Measurements from ENCODE around the gene HAUS1.
"Not testable (repeated sequence)": the region's sequence is repeated elsewhere in the genome, so short reads cannot be mapped to it uniquely, and the experiment has no call there.

The HAUS1 gene, protein sequence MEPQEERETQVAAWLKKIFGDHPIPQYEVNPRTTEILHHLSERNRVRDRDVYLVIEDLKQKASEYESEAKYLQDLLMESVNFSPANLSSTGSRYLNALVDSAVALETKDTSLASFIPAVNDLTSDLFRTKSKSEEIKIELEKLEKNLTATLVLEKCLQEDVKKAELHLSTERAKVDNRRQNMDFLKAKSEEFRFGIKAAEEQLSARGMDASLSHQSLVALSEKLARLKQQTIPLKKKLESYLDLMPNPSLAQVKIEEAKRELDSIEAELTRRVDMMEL

DNA sequence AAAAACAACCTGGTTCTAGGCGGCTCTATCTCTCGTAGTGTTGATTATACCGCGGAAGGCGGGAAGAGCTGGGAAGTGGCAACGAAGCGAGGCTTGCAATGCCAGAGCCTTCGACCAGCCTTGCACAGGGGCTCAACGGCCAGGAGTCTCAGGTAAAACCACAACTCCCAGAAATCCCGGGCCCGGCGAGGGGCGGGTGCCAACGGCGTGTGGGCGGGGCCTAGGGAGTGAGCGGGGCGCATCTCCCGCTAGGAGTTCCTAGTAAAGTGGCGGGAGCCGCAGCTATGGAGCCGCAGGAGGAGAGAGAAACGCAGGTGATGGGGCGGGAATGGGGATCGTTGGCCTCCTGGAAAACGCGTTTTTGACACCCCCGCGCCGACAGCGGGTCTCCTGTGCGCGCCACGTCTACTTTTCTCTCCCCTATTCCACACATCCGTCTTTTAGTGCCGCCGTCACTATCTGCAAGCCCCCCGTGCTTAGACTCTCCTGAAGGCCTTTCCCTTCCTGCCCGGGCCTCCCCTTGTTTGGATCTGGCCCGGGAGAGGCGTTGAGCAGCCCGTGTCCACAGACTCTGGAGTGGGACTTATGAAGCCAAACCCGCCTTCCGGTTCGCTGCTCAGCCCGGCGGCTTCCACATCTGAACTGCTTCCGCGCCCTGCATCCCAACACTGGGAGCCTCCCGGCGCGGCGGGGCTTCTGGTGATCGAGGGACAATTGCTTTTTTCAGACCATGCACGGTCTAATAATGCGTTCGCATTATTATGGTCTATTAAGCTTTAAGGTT is at the start of gene HAUS1:
HAUS1 (plus strand) TSS at position 258 of the 784 bp plus-strand sequence; CDS start at position 285, 27 bp downstream.
- DNase-seq: peak; percentile 91

DNA sequence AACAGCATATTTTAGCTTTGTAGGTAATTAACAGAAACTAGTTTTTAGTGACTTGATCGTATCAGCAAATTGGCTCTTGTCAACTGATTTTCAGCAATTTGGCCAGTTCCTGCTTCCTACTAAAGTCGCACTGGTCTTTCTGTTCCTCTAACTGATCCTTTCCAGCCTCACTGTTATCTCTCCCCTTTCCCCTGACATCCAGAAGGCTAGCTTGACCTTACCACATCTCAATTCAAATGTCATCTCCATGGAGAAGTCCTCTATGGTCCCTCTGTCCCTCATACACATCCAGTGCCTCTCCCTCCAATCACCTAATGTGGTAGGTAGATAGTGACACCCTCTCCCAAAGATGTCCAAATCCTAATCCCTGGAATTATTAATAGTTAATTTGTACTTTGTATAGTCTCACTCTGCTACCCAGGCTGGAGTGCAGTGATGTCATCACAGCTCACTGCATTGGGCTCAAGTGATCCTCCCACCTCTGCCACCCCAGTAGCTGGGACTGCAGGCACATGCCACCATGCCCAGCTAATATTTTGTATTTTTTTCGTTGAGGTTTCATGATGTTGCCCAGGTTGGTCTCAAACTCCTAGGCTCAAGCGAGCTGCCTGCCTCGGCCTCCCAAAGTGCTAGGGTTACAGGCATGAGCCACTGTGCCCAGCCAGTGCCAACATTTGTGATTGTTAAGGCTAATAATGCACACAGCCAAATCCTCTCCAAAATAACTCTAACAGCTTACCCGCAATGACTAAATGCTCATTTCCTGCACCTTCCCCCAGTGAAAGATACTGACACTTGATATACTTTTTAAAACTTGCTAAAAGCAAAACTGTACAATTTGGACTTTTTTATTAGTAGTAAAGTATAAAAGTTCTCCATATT is 49.0 kb upstream of the HAUS1 start:
- peak; percentile 12 for DNase-seq

DNA sequence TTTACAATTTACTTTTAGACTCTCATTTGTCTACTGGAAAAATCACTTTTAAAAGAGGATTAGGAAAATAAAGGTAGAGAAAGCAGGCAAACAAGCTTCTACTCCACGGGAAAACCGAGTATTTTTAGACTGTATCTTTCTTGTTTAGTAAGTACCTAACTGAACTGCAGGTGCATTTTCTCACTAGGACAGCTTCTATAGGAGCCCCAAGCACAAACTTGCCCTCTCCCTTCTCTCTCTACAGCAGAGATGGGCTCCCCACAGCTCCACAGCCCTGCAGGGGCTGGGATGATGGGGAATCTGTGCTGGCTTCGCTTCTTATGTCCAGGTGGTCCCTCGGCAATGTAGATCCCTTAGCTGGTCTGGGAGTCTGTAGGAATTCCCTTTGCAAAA is 48.4 kb upstream of the HAUS1 start:
- DNase-seq: no peak

DNA sequence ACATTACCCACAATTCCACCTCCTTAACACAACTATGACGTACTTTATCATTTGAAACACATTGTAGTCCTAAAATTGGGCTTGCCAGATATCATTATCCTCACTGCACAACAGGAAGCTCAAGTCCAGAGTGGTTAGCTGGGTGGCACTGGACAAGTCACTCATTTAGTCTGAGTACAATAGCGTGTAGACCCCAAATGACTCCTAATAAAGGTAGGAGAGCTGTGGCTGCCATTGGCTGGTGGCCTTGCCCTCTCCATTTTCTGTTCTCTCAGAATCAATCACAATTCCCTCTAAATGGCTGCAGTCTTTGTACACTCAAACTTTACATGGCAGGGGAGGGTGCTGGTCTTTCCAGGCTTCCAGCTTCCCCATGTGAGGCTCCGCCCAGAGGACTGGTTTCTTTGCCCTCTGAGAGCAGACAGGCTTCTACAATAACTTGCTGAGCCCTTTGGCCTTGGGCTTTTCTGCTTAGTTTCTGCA is 43.8 kb upstream of the HAUS1 start:
- no peak for DNase-seq

DNA sequence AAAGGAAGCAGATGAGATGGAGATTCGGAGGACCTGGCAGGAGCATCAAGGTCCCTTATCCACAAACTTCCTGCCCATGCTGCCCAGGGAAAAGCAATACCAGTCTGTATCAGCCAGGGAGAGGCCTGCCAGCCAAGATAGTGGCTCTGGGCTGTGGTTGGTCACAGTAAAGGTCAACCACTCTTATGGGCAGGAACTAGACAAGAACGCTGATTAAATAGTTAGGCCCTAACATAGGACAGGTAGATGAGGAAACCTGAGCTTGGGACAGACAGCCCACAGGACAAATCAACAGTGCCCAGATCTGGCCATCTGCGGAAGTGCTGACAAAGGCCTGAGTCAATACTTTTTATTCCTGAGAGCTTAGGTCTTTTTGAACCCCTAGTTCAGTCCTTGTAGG is 42.8 kb upstream of the HAUS1 start:
- no peak for DNase-seq

DNA sequence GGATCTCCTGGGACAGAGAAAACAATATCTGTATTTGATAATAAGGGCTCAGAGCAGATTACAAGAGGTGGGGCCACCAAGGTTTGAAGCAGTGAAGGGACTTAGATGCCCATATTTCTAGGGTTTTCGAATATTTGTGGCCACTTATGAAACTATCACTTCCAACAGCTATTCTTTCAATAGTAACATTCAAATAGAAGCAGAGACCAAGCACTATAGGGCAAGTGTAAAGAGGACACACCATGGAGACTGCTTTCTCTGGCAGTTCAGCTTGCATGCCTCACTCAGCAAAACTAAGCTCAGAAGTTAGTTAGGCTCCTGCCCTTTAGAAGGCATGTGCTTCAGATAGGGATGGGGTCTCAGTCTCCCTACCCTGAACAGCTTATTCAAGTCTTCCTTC is 42.4 kb upstream of the HAUS1 start:
- DNase-seq: no peak

DNA sequence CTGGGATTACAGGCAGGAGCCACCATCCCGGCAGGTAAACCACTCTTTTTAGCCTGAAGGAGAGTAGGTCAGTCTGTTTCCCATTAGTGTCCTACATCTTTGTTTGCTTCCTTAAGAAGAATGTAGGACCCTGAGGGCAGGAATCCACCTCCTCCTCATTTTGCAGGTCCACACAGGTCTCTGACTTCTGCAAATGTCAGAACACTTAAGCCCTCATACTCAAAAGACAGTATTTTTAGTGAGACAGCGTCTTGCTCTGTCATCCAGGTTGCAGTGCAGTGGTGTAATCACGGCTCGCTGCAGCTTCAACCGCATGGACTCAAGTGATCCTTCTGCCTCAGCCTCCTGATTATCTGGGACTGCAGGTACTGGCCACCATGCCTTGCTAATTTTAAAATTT is 41.4 kb upstream of the HAUS1 start:
- no peak for DNase-seq

DNA sequence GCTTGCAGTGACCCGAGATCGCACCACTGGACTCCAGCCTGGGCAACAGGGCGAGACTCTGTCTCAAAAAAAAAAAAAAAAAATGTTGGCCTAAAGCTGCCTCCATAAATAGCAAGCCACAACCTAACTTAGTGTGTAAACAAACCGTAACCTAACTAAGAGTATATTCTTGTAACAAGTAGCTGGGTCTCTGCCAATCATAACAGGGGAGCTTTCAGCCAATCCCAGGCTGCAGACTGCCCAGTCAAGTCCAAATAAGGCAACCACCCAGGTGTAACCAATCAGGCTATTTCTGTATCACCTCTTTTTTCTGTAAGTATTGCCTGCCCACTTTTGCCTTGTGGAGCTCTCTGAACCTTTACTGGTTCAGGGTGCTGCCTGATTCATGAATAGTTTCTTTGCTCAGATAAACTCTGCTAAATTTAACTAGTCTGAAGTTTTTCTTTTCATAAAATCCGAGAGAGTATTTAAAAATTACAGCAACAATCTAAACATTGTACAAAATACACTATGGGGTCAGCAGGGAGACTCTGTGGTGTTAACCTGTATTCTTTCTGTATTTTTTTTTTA is 36.7 kb upstream of the HAUS1 start:
- no peak for DNase-seq

DNA sequence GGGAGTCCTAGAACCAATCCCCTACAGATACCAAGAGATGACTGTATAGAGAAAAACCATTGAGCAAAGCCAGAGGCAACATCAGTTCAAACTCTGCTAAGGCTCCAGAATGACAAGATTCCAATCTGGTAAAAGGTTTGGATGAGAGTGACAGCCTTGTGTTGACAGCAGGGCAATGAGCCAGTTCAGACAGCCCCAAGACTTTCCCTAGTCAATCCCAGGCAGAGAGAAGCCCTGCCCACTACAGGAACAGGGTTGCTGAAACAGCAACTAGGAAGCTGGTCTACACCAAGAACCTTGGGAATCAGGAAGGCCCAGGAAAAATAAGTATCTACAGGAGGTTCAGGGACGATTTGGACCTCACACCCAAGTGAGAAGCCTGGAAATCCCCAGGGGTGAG is 35.4 kb upstream of the HAUS1 start:
- DNase-seq: no peak

DNA sequence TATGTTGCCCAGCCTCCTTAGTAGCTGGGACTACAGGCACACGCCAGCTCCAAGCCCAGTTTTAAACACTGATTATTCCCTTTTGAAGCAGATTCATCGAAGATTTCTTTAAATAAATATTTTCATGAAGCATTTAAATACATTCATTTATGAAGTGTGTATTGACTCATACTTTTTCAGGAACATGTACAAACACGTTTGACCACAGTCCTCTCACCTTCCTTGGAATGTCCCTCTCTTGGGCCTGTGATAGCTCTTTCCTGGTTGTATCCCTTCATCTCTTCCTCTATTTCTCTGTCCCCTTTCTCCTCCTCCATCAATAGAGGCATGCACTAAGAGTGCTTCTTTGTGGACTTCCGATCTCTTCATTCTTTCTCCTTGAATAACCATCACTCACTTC is 34.7 kb upstream of the HAUS1 start:
- DNase-seq: no peak

DNA sequence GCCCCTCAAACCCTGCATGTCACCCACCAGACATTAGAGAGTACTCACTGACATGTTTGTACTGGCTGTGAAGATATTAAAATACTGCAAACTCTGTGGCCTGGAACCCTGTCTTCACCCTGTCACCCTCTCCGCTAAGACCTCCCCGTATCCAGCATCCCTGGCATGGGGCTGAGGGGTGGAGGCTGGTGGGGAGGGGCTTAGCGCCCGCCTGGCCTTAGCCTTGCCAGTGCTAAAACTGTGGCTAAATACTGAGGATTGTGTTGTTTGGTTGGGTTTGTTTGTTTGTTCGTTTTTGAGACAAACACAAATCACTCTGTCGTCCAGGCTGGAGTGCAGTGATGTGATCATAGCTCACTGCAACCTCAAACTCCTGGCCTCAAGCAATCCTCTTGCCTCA is 34.0 kb upstream of the HAUS1 start:
- no peak for DNase-seq

DNA sequence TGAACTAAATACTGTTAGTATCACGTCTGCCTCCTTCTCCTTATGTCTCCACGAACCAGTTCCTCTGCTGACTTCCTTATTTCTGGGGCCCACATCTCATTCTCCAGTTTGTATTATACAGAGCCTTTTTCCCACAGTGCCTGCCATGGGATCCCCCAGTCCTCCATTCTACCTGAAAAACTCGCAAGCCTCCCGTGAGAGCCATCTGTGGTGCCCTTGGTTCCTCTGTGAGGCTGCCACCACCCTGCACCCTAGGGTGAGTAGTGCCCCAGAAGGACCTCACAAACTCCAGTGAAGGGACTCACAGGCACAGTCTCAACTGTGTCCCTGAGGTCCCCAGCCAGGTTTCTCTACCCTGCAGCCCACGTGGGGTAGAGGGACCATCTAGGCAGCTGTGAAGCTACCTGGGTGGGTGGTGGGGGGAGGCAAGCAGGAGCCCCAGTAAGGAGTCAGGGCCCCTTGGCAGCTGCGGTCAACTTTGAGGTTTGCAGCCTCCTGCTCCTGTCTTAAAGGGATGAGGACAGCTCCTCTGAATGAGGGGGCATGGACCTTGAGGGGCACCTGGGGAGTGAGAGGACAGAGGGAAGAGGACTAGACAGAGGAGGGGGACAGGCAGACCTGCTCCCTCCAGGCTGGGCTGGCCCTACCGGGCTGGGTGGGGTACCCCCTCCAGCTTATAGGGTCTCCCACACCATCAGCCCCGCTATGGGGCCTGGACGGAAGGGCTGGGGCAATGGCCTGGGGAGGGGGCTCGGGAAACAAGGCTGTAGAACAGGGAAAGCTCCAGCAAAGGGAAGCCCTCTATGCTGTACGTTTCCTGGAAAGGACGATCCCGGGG is 33.2 kb upstream of the HAUS1 start:
- peak; percentile 28 for DNase-seq

DNA sequence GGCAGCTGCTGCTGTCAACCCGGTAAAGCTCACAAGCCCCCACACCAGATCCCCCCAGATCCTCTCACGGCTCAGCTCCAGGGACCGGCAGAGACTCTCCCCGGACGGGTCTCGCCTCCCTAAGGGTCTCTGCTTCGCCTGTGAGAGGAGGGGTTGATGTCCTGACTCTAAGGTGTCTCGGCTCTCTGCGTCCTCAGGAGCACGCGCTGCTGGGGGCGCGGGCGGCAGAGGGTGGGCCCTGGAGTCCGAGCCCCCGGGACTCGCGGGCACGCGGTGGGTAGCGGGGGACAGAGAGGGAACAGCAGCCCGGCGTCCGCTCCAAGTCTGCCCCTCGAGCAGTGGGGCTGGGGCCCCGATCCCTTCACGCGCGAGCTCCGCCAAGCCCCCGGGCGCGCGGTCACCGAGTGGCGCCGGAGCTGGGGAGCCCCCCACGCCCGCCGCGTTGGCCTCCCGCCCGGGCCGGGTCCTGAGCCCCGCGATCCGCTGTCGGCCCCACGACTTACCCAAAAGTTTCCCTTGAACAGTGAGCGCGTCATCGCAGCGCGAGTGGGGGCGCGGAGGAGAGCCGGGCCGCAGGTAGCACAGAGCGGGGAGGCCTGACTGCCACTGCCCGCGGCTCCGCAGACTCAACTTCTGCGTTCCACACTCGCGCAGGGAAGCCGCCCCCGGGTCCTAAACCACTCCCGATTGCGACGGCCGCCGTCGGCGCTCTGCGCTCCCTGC is 32.4 kb upstream of the HAUS1 start, which contains the start of gene PSTPIP2:
PSTPIP2 (minus strand) TSS at position 608 of the 723 bp plus-strand sequence; CDS start at position 536, 72 bp downstream.
- DNase-seq: peak; percentile 82

DNA sequence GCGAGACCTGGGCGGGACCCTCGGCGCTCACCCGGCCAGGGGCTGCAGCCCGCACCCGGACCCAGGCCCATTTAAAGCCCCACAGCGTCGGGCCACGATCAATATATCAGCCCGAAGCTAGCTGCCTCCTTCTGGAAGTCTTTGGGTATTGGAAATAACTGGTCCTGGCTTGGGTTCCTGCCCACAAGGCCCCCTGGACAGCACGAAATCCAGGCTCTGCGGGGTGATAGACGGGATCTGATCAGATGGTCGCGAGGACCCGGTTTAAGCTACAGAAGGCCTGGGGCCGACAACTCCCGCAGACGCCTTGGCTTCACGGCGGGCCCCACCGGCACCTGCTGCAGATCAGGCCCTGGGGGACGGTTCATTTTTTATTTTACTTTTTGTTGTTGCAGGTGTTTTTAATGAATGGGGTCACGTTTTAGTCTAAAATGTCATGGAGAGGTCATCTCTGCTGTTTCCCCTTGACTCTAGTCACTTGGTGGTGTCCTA is 31.8 kb upstream of the HAUS1 start:
- DNase-seq: no peak

DNA sequence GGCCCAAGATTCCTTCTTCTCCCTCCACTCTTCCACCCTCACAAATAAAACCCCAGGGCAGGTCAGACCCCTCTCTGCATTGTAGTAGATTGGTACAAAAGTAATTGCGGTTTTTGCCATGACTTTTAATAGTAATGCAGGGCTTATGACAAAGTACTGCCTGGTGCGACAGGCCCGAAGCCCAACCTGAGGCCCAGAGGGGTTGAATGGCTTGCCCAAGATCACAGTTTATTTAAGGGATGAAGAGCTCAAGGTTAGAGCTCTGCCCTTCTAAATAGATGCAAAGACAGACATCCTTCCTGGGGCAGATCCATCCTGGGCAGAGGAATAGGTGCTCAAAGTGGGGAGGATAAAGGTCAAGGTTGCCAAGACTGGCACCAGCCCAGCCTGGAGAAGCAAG is 31.2 kb upstream of the HAUS1 start:
- DNase-seq: no peak

DNA sequence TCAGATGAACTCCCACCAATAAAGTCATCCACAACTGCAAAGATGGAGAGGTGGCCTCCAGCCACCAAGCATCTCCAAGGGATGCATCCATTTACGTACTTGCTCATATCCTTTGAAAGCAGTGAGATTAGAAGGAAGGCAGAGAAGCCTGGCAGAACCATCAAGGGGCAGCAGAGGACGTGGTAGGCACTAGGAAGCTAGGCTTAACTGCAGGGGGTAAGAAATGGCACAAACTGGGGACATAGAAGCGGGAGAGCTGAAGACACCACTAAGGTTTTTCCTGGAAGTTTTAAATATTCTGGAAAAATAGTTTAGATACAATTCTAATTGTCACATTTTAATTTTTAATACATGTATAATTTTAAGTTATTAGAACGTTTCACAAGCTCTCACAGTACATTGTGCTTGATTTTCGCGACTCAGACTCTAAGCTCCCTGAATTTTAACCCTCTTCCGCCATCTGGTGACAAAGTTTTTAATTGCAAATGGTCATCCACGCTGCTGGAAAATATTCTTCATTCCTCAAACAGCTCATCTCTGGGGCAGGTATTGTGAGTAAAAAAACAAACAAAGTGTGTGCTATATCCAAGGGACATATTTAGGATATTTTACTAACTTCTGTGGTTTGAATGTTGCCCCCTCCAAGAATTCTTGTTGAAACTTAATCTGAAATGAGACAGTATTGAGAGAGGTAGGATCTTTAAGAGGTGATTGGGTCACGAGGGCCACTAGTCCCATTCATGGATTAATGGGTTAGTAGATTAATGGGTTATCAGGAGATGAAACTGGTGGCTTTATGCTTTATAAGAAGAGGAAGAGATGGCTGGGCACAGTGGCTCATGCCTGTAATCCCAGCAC is 30.5 kb upstream of the HAUS1 start:
- peak; percentile 65 for DNase-seq

DNA sequence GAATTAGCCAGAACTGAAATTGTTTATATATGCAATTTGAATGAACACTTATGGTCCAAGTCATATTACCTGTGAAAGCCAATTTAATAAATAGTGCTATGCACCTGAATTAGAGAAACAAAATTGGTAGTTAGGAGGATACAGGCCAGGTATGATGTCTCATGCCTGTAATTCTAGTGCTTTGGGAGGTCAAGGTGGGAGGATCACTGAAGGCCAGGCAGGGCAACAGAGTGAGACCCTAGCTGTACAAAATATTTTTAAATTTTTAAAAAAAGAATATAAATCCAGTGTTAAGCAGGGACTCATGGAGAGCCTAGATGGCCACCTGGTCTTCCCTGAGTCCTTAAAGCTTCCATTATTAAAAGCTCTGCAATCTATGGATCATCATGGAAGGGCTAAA is 24.8 kb upstream of the HAUS1 start:
- no peak for DNase-seq

DNA sequence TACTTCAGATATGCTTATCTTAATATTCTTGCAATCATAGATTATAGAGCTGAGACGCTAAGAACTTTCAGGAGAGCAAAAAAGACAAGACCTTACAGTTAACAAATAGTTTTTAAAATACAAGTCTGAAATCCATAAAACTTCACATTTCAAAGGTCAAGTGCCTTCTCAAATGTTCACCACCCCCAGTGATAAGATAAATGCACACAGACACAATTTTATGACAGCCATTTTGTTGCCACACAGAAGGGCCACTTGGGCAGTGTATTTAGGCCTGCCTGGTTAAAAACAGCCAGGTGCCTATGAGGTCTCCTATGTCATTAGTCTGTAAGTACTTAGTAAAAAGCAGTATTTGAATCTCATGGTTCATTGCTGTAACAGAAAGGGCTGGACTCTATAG is 24.0 kb upstream of the HAUS1 start:
- DNase-seq: no peak

DNA sequence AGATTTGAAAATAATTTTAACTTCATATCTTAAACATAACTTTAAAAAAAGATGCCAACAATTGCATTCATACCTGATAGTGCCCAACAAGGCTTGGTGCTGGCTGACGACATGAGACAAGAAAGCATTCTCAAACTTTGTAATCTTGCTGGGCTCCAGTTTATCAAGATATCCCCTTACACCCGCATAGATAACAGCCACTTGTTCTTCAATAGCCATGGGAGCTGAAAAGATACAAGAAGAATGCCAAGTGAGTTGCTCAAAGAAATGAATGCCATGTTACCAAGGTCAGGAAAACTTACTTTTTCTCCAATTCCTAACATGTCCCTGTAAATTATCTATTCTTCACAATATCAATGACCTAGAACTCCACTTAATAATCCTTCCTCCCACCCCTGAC is 19.8 kb upstream of the HAUS1 start:
- DNase-seq: no peak

DNA sequence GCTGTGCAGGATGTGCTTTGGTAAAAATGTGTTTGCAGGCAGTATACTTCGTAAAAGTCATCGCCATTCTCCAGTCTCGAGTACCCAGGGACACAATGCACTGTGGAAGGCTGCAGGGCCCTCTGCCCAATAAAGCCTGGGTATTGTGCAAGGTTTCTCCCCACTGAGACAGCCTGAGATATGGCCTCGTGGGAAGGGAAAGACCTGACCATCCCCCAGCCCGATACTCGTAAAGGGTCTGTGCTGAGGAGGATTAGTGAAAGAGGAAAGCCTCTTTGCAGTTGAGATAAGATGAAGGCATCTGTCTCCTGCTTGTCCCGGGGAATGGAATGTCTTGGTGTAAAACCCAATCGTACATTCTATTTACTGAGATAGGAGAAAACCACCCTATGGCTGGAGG is 15.7 kb upstream of the HAUS1 start:
- DNase-seq: not testable (repeated sequence)
